ENCODE data around the gene CRX. TPM values are rescaled to one million over a fixed set of nuclear protein-coding genes. Genes with fewer than 3 reads are reported as not detected.
"Not testable (repeated sequence)": the region's sequence is repeated elsewhere in the genome, so short reads cannot be mapped to it uniquely, and the experiment has no call there.

CRX gene
- total and polyA plus RNA-seq, 7 donors, result 0.60 to 1.2 TPM; not detected in 5

- Histone ChIP-seq H3K27me3 (no peaks in the 10 kb centered on the region), H3K27ac (no peak overlapping the region), H3K4me3 (no peak overlapping the region), H3K36me3 (no peaks in the 10 kb centered on the region), H3K9me3 (no peaks in the 10 kb centered on the region), H3K4me1 (no peaks in the 10 kb centered on the region)
- intact Hi-C loops (cut with DNase I), result no loop called here
- DNase-seq, result no peak
- TF ChIP-seq POLR2A (IDR thresholded peaks at IDR 0.05), result no peak
- no peak for TF ChIP-seq POLR2AphosphoS5 (IDR thresholded peaks at IDR 0.05)
- TF ChIP-seq EP300 (IDR thresholded peaks at IDR 0.05), result no peak
- TF ChIP-seq CTCF (IDR thresholded peaks at IDR 0.05), result no peak
- 85 to 92% methylated on average over 4 of the region's 4 CpGs for WGBS, 2 donors
Measured at GRCh38 chr19:47798904-47799266, 22.9 kb upstream of the CRX start.

GRCh38 chr19:47801270-47801669, 20.5 kb upstream of the CRX start:
- H3K27me3 ChIP-seq, result no peaks in the 10 kb centered on the region
- H3K4me3 ChIP-seq, result no peak overlapping the region
- intact Hi-C loops (cut with DNase I), result no loop called here
- H3K27ac ChIP-seq, result no peak overlapping the region
- no peaks in the 10 kb centered on the region for H3K4me1 ChIP-seq
- no peaks in the 10 kb centered on the region for H3K9me3 ChIP-seq
- TF ChIP-seq POLR2AphosphoS5 (IDR thresholded peaks at IDR 0.05) (no peak), POLR2A (IDR thresholded peaks at IDR 0.05) (no peak), CTCF (IDR thresholded peaks at IDR 0.05) (no peak), EP300 (IDR thresholded peaks at IDR 0.05) (no peak)
- no peaks in the 10 kb centered on the region for H3K36me3 ChIP-seq
- 95 to 96% methylated on average over 4 of the region's 4 CpGs for WGBS, 2 donors
- DNase-seq, result no peak

GRCh38 chr19:47802521-47803043, 19.2 kb upstream of the CRX start:
- H3K27me3 ChIP-seq, result no peaks in the 10 kb centered on the region
- no peak overlapping the region for H3K27ac ChIP-seq
- no peaks in the 10 kb centered on the region for H3K4me1 ChIP-seq
- 92 to 96% methylated on average over 23 to 25 of the region's 25 CpGs for WGBS, 2 donors
- intact Hi-C loops (cut with DNase I), result no loop called here
- no peak for DNase-seq
- TF ChIP-seq EP300 (IDR thresholded peaks at IDR 0.05), result no peak
- no peak for TF ChIP-seq CTCF (IDR thresholded peaks at IDR 0.05)
- no peak for TF ChIP-seq POLR2A (IDR thresholded peaks at IDR 0.05)
- no peak for TF ChIP-seq POLR2AphosphoS5 (IDR thresholded peaks at IDR 0.05)
- no peak overlapping the region for H3K4me3 ChIP-seq
- no peaks in the 10 kb centered on the region for H3K36me3 ChIP-seq
- no peaks in the 10 kb centered on the region for H3K9me3 ChIP-seq

GRCh38 chr19:47803148-47803547, 18.6 kb upstream of the CRX start:
- H3K4me3 ChIP-seq; H3K9me3 ChIP-seq; H3K27me3 ChIP-seq; DNase-seq; H3K27ac ChIP-seq; H3K4me1 ChIP-seq; H3K36me3 ChIP-seq; intact Hi-C loops (cut with DNase I): not testable (repeated sequence)
- WGBS, 2 donors, result 87 to 88% methylated on average over 21 of the region's 21 CpGs

- DNase-seq; H3K4me1 ChIP-seq; H3K36me3 ChIP-seq; H3K9me3 ChIP-seq; H3K4me3 ChIP-seq; H3K27me3 ChIP-seq; H3K27ac ChIP-seq; intact Hi-C loops (cut with DNase I): not testable (repeated sequence)
- 92 to 97% methylated on average over 11 of the region's 12 CpGs for WGBS, 2 donors
Measured at GRCh38 chr19:47803671-47804070, 18.1 kb upstream of the CRX start.

- intact Hi-C loops (cut with DNase I); H3K4me3 ChIP-seq: not testable (repeated sequence)
- 85 to 87% methylated on average over 5 of the region's 5 CpGs for WGBS, 2 donors
Measured at GRCh38 chr19:47804451-47804850, 17.3 kb upstream of the CRX start, which contains the start of gene TPRX1. TSS of gene TPRX1 (minus strand) at chr19:47804551. CDS start at chr19:47804539, 12 bp downstream.

More at GRCh38 chr19:47804451-47804850, 17.3 kb upstream of the CRX start, which contains the start of gene TPRX1:
- H3K27me3 ChIP-seq, DNase-seq, H3K4me1 ChIP-seq, H3K27ac ChIP-seq, H3K36me3 ChIP-seq, H3K9me3 ChIP-seq: not testable (repeated sequence)

Data from sigmoid colon (tissue), 7 donors.